GM10248 (cell line): ENCODE results near the gene KDM6A.
"Not testable (repeated sequence)": the region's sequence is repeated elsewhere in the genome, so short reads cannot be mapped to it uniquely, and the experiment has no call there.

Source experiments
- CTCF ChIA-PET: fragments of 300-600 bp; sonication (Branson Sonifier 250); formaldehyde crosslinking; extraction: SDS; loops from one replicate; lab custom pipeline; 2021; ENCODE audit warnings: antibody characterized with exemption; lab: Yijun Ruan, JAX
- POLR2A ChIA-PET: fragments of 350-650 bp; sonication (Branson Sonifier 250); formaldehyde crosslinking; extraction: SDS; loops from one replicate; lab custom pipeline; 2020; ENCODE audit warnings: antibody characterized with exemption; lab: Yijun Ruan, JAX
- DNase-seq: peaks from one replicate; pipeline ENCODE4 v3.0.0; 2012; ENCODE audit errors: extremely low spot score
- TF ChIP-seq, protein P1 (sequence below): IDR thresholded peaks from 2 replicates; pipeline ENCODE4 v1.5.1; 2012; ENCODE audit warnings: mild to moderate bottlenecking, low read depth; ENCODE audit errors: extremely low read depth, missing control alignments, control extremely low read depth

The KDM6A gene

DNA sequence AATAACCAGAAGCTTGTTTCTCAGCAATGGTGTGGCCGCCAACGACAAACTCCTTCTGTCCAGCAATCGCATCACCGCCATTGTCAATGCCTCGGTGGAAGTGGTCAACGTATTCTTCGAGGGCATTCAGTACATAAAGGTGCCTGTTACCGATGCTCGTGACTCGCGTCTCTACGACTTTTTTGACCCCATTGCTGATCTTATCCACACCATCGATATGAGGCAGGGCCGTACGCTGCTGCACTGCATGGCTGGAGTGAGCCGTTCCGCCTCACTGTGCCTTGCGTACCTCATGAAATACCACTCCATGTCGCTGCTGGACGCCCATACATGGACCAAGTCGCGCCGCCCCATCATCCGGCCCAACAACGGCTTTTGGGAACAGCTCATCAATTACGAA is 28.8 kb upstream of the KDM6A start:
- TF ChIP-seq, protein P1, sequence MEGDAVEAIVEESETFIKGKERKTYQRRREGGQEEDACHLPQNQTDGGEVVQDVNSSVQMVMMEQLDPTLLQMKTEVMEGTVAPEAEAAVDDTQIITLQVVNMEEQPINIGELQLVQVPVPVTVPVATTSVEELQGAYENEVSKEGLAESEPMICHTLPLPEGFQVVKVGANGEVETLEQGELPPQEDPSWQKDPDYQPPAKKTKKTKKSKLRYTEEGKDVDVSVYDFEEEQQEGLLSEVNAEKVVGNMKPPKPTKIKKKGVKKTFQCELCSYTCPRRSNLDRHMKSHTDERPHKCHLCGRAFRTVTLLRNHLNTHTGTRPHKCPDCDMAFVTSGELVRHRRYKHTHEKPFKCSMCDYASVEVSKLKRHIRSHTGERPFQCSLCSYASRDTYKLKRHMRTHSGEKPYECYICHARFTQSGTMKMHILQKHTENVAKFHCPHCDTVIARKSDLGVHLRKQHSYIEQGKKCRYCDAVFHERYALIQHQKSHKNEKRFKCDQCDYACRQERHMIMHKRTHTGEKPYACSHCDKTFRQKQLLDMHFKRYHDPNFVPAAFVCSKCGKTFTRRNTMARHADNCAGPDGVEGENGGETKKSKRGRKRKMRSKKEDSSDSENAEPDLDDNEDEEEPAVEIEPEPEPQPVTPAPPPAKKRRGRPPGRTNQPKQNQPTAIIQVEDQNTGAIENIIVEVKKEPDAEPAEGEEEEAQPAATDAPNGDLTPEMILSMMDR = no peak
- ChIA-PET CTCF (no interaction called here), POLR2A (interaction anchor here (0.5 kb wide), 1 partner anchor 28 kb away, joined by 7 read pairs; the partner anchor contains the start of gene KDM6A)
- no peak for DNase-seq

DNA sequence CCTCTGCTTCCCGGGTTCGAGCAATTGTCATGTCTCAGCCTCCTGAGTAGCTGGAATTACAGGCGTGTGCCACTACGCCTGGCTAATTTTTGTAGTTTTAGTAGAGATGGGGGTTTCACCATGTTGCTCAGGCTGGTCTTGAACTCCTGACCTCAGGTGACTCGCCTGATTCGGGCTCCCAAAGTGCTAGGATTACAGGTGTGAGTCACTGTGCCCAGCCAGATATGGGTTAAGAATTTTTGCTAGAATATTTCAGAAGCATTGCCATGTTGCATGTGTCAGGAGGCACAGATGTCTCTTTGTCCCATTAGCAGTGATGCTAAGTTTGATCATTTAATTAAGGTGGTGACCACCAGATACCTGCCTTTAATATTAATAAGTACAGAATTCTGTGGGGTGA is 22.1 kb upstream of the KDM6A start:
- DNase-seq, POLR2A ChIA-PET, CTCF ChIA-PET: not testable (repeated sequence)

DNA sequence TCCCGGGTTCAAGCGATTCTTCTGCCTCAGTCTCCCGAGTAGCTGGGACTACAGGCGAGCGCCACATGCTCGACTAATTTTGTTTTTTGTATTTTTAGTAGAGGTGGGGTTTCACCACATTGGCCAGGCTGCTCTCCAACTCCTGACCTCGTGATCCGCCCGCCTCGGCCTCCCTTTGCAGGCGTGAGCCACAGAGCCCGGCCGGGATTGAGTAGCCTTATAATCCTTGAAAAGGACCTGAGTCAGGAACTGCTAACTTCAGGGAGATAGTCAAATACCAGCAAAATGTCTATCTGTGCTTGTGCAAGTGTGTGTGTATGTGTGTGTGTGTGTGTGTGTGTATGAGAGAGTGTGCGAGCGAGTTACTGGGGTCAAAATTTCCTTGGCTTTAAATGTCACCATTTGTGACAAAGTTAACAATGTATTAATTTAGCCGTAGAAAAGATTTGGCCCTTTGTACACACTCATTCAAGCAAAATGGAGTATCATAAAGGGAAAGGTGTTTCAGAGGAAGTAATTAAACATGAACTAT is 1.8 kb upstream of the KDM6A start:
- no peak for DNase-seq
- ChIA-PET CTCF (no interaction called here), POLR2A (no interaction called here)
- TF ChIP-seq, protein P1 = no peak

DNA sequence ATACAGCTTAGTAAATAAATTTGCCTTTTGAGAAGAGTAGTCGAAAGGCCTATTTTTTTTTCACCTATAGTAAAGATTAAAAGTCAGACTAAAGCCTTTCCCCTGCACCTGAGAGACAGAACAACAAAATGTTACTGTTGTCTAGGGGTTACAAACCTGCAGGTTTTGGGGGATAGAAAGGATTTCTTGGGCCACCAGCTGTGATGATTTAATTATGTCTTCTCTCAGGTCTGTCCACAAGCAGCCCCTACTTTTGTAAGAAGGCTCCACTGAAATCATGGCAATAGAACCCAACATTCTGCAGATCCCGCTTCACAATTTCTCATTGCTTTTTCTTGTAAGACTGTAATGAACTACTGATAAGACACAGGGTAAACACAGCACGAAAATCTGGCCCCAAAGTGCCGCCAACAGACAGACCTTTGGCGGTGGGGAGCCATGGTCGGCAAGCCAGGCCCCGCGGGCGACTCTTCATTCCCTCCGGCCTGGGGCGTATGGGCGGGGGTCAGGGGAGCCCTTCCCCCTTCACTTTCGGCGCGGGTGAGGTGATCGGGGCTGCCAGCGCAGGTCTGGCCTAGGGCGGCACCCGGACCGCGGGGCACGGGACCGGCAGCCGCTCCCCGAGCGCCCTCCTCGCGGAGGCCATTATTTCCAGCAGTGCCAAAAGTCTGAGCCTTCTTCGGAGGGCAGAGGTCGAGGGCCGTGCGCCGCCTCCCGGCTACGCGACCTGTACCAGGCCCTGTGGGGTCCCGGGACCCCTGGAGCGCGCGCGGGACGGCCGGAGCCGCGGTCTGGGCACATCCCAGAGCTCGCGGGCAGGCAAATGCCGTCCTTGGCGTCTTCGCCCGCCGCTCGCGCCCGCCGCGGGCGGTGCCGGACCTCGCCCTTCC is 812 bp upstream of the KDM6A start:
- CTCF ChIA-PET = no interaction called here
- DNase-seq = peak; percentile 43
- TF ChIP-seq, protein P1 = no peak
- POLR2A ChIA-PET = interaction anchor here (0.6 to 0.7 kb wide), 2 partner anchors 28 to 41 kb away, joined by 4 to 7 read pairs; no protein-coding TSS in a partner anchor

DNA sequence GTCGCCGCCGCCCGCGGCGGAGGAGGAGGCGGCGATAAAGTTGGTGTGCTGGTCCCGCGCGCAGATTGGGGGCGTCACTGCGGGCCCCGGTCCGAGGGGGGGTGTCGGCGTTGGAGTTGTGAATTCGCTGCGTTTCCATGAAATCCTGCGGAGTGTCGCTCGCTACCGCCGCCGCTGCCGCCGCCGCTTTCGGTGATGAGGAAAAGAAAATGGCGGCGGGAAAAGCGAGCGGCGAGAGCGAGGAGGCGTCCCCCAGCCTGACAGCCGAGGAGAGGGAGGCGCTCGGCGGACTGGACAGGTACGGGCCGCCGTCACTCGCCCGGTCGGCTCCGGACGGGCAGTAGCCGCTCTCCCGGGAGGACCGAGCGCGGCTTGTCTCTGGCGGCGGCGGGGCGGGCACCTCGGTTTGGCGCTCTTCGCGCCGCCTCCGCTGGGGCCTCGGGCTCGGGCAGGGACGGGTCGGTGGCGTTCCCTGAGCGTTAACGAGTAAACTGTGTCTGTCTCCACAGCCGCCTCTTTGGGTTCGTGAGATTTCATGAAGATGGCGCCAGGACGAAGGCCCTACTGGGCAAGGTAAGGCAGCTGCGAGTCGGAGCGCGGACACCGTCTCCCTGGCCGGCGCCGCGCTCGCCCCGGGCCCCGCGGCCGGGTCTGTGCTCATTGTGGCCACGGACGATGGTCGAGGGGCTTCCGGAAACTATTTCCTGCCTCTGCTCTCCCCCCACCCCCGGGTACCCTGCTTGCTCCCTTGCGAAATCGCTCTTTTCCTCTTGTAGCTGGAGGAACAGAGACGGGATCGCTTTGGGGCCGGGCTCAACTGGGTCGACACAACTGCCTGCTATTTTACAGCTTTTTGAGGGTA is 658 bp downstream of the KDM6A start:
- ChIA-PET CTCF (interaction anchor here (1.5 kb wide), 1 partner anchor 14 kb away, joined by 3 read pairs; no protein-coding TSS in a partner anchor), POLR2A (no interaction called here)
- TF ChIP-seq, protein P1 = no peak
- DNase-seq = peak; percentile 34

DNA sequence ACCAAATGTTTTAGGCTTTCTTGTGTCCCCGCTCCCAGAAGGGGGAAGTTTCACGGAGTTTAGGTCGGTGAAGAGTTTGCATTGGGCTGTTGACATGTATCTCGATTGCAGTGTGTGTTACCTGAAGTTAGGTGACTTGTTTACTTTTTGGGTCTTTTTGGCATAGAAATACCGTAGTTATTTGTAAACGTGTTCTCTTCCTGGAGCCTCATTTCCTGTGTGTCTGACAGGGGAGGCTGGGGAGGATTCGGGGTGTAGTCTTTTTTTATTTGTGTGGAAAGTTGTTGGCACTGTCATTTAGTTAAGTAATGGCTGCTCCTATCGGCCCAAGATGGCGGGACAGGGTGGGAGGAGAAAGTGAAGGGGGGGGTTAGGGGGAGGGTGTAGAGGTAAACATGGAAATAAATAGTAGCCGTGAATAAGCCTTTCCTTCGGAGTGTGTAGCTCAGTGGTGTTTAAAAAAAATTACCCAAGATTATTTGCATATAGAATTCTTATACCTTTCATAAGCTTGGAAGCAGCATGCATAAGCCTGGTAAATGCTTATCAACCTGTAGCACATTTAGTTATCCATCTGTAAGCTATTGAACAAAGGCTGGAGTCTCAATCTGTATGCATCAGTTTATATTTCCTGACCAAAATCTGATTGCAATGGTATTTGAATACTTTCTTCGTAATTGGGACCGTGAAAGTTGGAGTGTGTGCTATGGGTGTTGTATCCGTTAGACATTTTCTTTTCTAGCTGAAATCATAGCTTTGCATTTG is 1.6 kb downstream of the KDM6A start:
- TF ChIP-seq, protein P1 = no peak
- POLR2A ChIA-PET = interaction anchor here (0.6 to 0.8 kb wide), 2 partner anchors 13 to 25 kb away, joined by 3 read pairs; no protein-coding TSS in a partner anchor
- peak; percentile 40 for DNase-seq
- CTCF ChIA-PET = interaction anchor here (1.5 kb wide), 1 partner anchor 13 kb away, joined by 3 read pairs; no protein-coding TSS in a partner anchor
